ENCODE data around the gene CFAP54.

The CFAP54 gene

GRCh38 chr12:96901175-96901574, 411.8 kb downstream of the CFAP54 start:
- DNase-seq = no peak
- in situ Hi-C loops (cut with MboI; ENCODE audit: low pct_unique_long_range_greater_than_20kb, low sequenced_read_pairs) = no loop called here

GRCh38 chr12:96902076-96902475, 412.7 kb downstream of the CFAP54 start:
- in situ Hi-C loops (cut with MboI; ENCODE audit: low pct_unique_long_range_greater_than_20kb, low sequenced_read_pairs) = no loop called here
- DNase-seq = peak; percentile 12

- DNase-seq = no peak
- in situ Hi-C loops (cut with MboI; ENCODE audit: low pct_unique_long_range_greater_than_20kb, low sequenced_read_pairs) = no loop called here
These were observed 417.1 kb downstream of the CFAP54 start for GRCh38 chr12:96906498-96906848.

GRCh38 chr12:96906849-96907670, 417.7 kb downstream of the CFAP54 start, which contains the start of gene NEDD1:
Gene NEDD1 (plus strand): TSS chr12:96907257. CDS start chr12:96909760, 2,503 bp downstream.
- in situ Hi-C loops (cut with MboI; ENCODE audit: low pct_unique_long_range_greater_than_20kb, low sequenced_read_pairs) = no loop called here
- peak; percentile 87 for DNase-seq

GRCh38 chr12:96907671-96908422, 418.5 kb downstream of the CFAP54 start:
- in situ Hi-C loops (cut with MboI; ENCODE audit: low pct_unique_long_range_greater_than_20kb, low sequenced_read_pairs) = no loop called here
- DNase-seq = peak; percentile 48

- DNase-seq = no peak
- in situ Hi-C loops (cut with MboI; ENCODE audit: low pct_unique_long_range_greater_than_20kb, low sequenced_read_pairs) = no loop called here
These were observed 419.0 kb downstream of the CFAP54 start for GRCh38 chr12:96908423-96908675.

GRCh38 chr12:96912261-96912660, 422.9 kb downstream of the CFAP54 start:
- no peak for DNase-seq
- in situ Hi-C loops (cut with MboI; ENCODE audit: low pct_unique_long_range_greater_than_20kb, low sequenced_read_pairs) = no loop called here

GRCh38 chr12:96912943-96913342, 423.6 kb downstream of the CFAP54 start:
- in situ Hi-C loops (cut with MboI; ENCODE audit: low pct_unique_long_range_greater_than_20kb, low sequenced_read_pairs) = no loop called here

GRCh38 chr12:96919510-96920210, 430.3 kb downstream of the CFAP54 start:
- in situ Hi-C loops (cut with MboI; ENCODE audit: low pct_unique_long_range_greater_than_20kb, low sequenced_read_pairs) = no loop called here
- no peak for DNase-seq

More at GRCh38 chr12:96912943-96913342, 423.6 kb downstream of the CFAP54 start:
- DNase-seq = no peak

All from KBM-7 (cell line).